T-helper 17 cell (primary cell): Measurements from ENCODE around the gene SERPIND1. TPM values are rescaled to one million over a fixed set of nuclear protein-coding genes. Genes with fewer than 3 reads are reported as not detected.
A peak's percentile ranks its signal among the peaks of the same experiment; 100 is the strongest.

ENCODE experiments used
- ATAC-seq: fragments of 150-1000 bp; cut with Tn5 transposase; 2 replicates; pipeline ENCODE4 v1.10.0; 2021; ENCODE audit warnings: mild to moderate bottlenecking, moderate library complexity
- DNase-seq, 3 donors: peaks; one replicate each; pipeline versions ENCODE4 v3.0.0 to v3.0.0-alpha.2; 2020 to 2021
- H3K9me3 ChIP-seq: one replicate; pipeline ENCODE4 v1.7.0; 2013; ENCODE audit warnings: low read length, mild to moderate bottlenecking; ENCODE audit not compliant: control insufficient read depth, poor library complexity, severe bottlenecking
- H3K27ac Mint-ChIP-seq: one replicate; pipeline ENCODE4 v1.8.0; 2022; ENCODE audit warnings: mild to moderate bottlenecking, moderate library complexity, mixed read lengths
- H3K27me3 Mint-ChIP-seq: one replicate; pipeline ENCODE4 v1.8.0; 2022; ENCODE audit warnings: mixed read lengths
- H3K36me3 Mint-ChIP-seq: one replicate; pipeline ENCODE4 v1.8.0; 2022; ENCODE audit warnings: low read depth, mixed read lengths
- H3K4me1 Mint-ChIP-seq: one replicate; pipeline ENCODE4 v1.8.0; 2022; ENCODE audit warnings: mild to moderate bottlenecking, mixed read lengths
- H3K4me3 Mint-ChIP-seq: one replicate; pipeline ENCODE4 v1.8.0; 2022; ENCODE audit warnings: mild to moderate bottlenecking, moderate library complexity, mixed read lengths
- total RNA-seq, 4 donors: library from RNA in 2 of 4; stranded (reverse) in 2 of 4; gene quantifications; one replicate each; pipeline ENCODE4 v1.2.3 and lab custom pipeline; 2022 to 2026

The SERPIND1 gene
- total RNA-seq, 2 donors from 2014 or later, result not detected

DNA sequence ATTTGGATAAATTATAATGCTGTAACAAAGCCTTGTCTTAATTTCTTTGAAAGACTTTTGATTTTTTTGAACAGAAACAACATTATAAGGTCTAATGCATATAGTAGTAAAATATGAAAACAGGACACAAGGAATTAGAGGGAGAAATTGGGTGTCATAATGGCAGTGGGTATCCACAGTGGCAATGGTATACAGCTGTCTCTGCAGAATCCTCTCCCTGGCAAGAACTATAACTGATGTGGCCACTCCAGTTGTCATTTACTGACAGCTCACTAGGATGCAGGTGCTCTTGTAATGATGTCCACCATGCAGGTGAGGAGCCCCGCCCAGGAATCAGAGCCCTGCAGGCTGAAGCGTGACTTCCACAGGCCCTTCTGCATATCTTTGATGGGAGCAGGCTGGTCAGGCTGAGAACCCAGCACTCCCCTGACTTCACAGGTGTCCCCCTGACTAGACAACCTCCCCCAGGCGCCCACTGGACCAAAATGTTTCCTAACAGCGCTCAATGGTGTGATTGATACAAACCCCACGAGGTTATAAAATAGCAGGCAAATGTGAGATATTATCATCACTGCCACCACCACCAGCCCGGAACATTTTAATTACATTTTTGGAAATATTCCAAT, 32.8 kb upstream of the SERPIND1 start:
- no peak overlapping the region for H3K27ac Mint-ChIP-seq
- H3K9me3 ChIP-seq, result no peaks in the 10 kb centered on the region
- H3K36me3 Mint-ChIP-seq, result peaks cover 10% of the 10 kb centered on the region
- H3K4me3 Mint-ChIP-seq, result no peak overlapping the region
- ATAC-seq (no peak), DNase-seq (no peak)
- H3K4me1 Mint-ChIP-seq, result peaks cover 5% of the 10 kb centered on the region
- H3K27me3 Mint-ChIP-seq, result no peaks in the 10 kb centered on the region

DNA sequence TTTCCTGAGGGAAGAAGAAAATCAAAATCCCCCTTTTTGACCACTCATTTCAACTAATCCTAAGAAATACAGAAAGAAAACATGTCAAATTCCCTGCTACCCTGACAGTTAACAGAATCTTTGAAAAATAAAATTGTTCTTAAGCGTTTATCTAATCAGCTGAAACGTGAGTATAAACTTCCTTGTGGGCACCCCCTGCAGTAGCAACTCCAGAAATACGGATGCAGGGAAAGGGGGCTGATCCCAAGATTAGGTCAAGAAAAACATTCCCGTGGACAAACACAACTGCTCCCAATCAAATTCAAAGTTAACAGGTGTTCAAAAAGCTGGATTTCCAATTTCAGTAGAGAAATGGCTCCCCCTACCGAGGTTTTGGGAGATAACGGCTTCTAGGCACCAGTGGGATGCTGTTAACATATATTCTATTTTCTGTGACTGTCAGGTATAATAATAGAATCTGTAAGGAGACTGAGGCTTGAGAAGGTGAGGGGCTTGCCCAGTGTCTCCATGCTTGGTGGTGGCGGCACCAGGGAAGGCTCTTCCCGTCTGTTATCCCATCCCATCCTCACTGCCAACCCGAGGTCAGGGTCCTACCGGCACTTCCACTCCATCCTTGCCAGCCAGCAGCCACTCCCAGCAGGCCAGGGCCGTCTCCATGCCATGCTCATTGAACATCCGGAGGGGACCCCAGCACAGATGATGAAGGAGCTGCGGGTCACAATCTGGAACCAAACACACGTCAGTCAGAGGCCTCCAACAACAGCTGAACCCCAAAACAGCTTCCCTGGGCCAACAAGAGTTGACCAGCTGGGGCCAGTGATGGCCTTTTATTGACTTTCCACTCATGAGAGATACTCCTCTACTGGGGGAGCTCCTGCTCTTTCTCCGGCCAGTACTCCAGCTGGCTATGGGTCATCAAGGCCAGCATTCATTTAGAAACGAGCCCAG, 32.0 kb upstream of the SERPIND1 start:
- Mint-ChIP-seq H3K27me3 (no peaks in the 10 kb centered on the region), H3K4me3 (no peak overlapping the region), H3K36me3 (peaks cover 10% of the 10 kb centered on the region), H3K27ac (no peak overlapping the region), H3K4me1 (peaks cover 5% of the 10 kb centered on the region)
- no peak for ATAC-seq
- DNase-seq, result peak in 1 of 3 donors; percentile 23
- no peaks in the 10 kb centered on the region for H3K9me3 ChIP-seq

DNA sequence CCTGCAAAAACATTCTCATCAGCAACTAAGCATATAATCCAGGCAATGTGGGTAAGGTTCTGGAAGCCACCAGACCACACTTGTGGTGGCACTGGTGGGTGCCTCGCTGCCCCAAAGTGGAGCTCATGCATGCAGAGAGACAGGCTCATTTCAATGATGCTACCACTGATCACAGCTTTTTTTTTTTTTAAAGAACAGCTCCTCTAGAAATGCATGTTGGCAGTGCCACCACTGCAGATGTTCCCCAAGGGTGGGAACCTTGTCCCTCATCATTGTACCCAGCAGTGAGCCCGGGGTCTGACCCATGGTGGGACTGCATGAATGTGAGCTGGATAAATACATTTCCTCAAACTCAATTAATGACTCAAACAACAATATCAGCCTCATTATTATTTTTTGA, 31.1 kb upstream of the SERPIND1 start:
- no peak overlapping the region for H3K4me3 Mint-ChIP-seq

DNA sequence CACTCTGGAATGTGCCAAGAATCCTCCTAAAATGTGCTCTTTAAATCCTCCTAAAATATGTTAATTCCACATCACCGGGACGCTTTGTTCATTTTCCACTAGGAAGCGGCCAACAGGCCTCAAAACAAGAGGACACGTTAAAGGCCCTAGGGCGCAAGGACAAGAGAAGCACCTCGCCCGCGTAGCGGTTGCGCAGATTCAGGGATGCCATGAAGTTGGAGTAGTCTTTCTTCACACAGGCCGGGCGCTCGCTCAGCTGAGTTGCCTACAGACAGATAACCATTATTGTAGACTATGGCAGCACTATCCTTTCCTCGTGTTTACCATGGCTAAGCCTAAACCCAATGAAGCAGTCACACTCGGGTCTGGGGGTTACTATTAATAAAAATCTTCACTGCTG, 29.5 kb upstream of the SERPIND1 start:
- Mint-ChIP-seq H3K4me1 (peaks cover 2% of the 10 kb centered on the region), H3K27me3 (no peaks in the 10 kb centered on the region), H3K36me3 (peaks cover 8% of the 10 kb centered on the region), H3K27ac (no peak overlapping the region), H3K4me3 (no peak overlapping the region)
- H3K9me3 ChIP-seq, result no peaks in the 10 kb centered on the region
- no peak for DNase-seq
- ATAC-seq, result no peak

More for the DNA sequence above, 31.1 kb upstream of the SERPIND1 start:
- DNase-seq (no peak), ATAC-seq (no peak)
- H3K27ac Mint-ChIP-seq, result peak overlapping the region; percentile 2
- no peaks in the 10 kb centered on the region for H3K27me3 Mint-ChIP-seq
- peaks cover 10% of the 10 kb centered on the region for H3K36me3 Mint-ChIP-seq
- no peaks in the 10 kb centered on the region for H3K9me3 ChIP-seq
- H3K4me1 Mint-ChIP-seq, result peaks cover 5% of the 10 kb centered on the region

- DNase-seq (no peak), ATAC-seq (no peak)
- Mint-ChIP-seq H3K36me3 (peaks cover 7% of the 10 kb centered on the region), H3K27me3 (no peaks in the 10 kb centered on the region), H3K4me1 (peaks cover 2% of the 10 kb centered on the region), H3K4me3 (no peak overlapping the region), H3K27ac (no peak overlapping the region)
- H3K9me3 ChIP-seq, result no peaks in the 10 kb centered on the region
Measured at GRCh38 chr22:20745119-20745518, 28.8 kb upstream of the SERPIND1 start.

- Mint-ChIP-seq H3K27me3 (no peaks in the 10 kb centered on the region), H3K4me1 (peaks cover 5% of the 10 kb centered on the region), H3K27ac (no peak overlapping the region), H3K4me3 (no peak overlapping the region), H3K36me3 (no peaks in the 10 kb centered on the region)
- no peak for ATAC-seq
- H3K9me3 ChIP-seq, result no peaks in the 10 kb centered on the region
- DNase-seq, result no peak
Measured at GRCh38 chr22:20746431-20747189, 27.3 kb upstream of the SERPIND1 start.

GRCh38 chr22:20747223-20747622, 26.7 kb upstream of the SERPIND1 start:
- Mint-ChIP-seq H3K4me3 (no peak overlapping the region), H3K27me3 (no peaks in the 10 kb centered on the region), H3K27ac (no peak overlapping the region), H3K36me3 (no peaks in the 10 kb centered on the region), H3K4me1 (peaks cover 5% of the 10 kb centered on the region)
- DNase-seq (no peak), ATAC-seq (no peak)
- no peaks in the 10 kb centered on the region for H3K9me3 ChIP-seq

DNA sequence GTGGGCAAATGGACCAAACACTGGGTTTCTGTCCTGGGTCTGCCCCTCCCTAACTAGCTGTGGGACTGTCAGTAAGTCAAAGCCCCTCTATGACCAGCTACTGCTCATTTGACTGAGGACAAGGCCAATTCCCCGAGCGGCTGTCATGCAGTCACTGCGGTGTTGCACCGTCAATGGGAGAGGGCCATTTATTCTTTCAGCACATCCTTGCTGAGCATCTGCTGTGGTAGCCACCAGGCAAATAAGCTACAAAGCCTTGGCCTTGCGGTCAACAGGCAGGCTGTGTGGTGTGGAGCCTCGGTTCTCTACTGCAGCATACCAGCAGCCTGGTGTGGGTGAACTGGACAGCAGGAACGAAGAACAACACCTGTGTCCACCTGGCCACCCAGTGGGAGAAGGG, 25.8 kb upstream of the SERPIND1 start:
- Mint-ChIP-seq H3K4me1 (peaks cover 5% of the 10 kb centered on the region), H3K4me3 (no peak overlapping the region), H3K27ac (peak overlapping the region; percentile 45), H3K27me3 (no peaks in the 10 kb centered on the region), H3K36me3 (no peaks in the 10 kb centered on the region)
- DNase-seq (no peak), ATAC-seq (no peak)
- no peaks in the 10 kb centered on the region for H3K9me3 ChIP-seq

GRCh38 chr22:20748731-20749428, 25.0 kb upstream of the SERPIND1 start:
- ATAC-seq (no peak), DNase-seq (no peak)
- Mint-ChIP-seq H3K4me1 (peaks cover 5% of the 10 kb centered on the region), H3K27ac (peak overlapping the region; percentile 76), H3K4me3 (no peak overlapping the region), H3K27me3 (no peaks in the 10 kb centered on the region), H3K36me3 (no peaks in the 10 kb centered on the region)
- H3K9me3 ChIP-seq, result no peaks in the 10 kb centered on the region

- Mint-ChIP-seq H3K36me3 (no peaks in the 10 kb centered on the region), H3K27ac (peak overlapping the region; percentile 76), H3K4me3 (no peak overlapping the region), H3K4me1 (peaks cover 5% of the 10 kb centered on the region), H3K27me3 (no peaks in the 10 kb centered on the region)
- DNase-seq, result no peak
- no peaks in the 10 kb centered on the region for H3K9me3 ChIP-seq
- no peak for ATAC-seq
Measured at GRCh38 chr22:20749453-20749852, 24.5 kb upstream of the SERPIND1 start.

DNA sequence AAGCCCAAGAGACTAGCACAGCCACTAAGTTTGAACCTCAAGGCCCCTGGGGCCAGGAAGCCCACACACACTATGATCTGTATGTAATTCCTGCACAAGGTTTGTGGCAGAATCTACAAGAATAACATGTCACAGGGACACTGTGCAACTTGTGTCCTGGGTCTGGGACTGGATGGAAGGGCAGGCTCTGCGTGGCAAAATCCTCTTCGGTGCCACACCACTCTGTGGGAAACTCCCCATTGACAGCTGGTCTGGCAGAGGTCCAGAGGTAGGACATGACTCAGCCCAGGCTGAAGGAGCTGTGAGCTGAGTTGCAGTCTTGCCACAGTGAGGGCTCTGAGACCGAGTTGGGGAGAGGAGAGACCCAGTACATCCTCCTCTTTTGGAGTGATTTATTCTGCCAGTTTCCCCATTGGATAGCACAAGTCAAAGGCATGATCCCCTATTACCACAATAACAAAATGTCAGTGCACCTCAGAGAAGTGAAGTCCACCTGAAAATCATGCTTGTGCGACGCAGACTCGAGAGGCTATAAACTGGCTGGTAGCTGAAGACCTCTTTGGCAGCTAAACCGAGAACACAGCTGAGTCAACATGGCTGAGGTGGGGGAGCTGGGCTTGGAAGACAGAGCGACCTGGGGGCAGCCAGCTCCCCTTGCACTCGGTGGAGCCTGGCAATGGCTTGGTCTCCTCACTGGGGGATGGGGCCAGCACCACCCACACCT, 23.3 kb upstream of the SERPIND1 start:
- ATAC-seq, result peak; percentile 54

DNA sequence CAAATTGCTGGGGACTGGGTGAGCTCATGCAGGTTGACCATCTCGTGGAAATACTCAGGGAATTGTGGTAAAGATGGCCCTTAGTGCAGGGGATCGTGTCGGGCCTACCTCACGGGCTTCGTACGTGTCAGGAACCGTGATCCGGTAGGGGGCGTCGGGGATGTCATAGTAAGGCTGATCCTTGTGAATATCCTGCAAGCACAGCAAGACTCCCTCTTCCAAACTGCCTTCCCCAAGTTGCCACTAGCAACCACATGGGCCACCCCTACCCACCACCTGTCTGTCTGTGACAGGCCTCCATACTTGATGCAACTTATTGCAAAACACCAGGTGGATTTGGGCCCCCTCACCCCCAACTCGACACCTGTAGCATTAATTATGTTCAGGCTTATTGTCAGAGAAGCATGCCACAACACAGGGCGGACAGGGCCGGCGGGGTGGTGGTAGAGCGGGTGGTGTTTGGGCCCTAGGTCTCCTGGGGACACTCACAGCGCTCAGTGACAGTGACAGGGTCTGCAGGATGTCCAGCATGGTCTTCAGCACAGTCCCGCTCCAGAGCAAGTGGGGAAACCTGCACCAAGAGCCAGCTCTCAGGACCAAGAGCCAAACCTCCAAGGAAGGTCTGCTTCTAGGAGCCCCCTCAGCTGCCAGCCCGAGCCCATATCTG, 22.6 kb upstream of the SERPIND1 start:
- ATAC-seq (no peak), DNase-seq (no peak)
- Mint-ChIP-seq H3K27me3 (no peaks in the 10 kb centered on the region), H3K4me1 (peaks cover 5% of the 10 kb centered on the region), H3K4me3 (no peak overlapping the region), H3K36me3 (no peaks in the 10 kb centered on the region), H3K27ac (no peak overlapping the region)
- H3K9me3 ChIP-seq, result no peaks in the 10 kb centered on the region

More for the DNA sequence above, 23.3 kb upstream of the SERPIND1 start:
- Mint-ChIP-seq H3K36me3 (no peaks in the 10 kb centered on the region), H3K27ac (peak overlapping the region; percentile 6), H3K4me3 (no peak overlapping the region), H3K27me3 (no peaks in the 10 kb centered on the region), H3K4me1 (peaks cover 5% of the 10 kb centered on the region)
- no peaks in the 10 kb centered on the region for H3K9me3 ChIP-seq
- DNase-seq, result no peak
